Measurements from ENCODE around the gene EP400. TPM values are rescaled to one million over a fixed set of nuclear protein-coding genes. Genes with fewer than 3 reads are reported as not detected.
"Not testable (repeated sequence)": the region's sequence is repeated elsewhere in the genome, so short reads cannot be mapped to it uniquely, and the experiment has no call there.

EP400 gene
- total and polyA plus RNA-seq, 2 of the 8 experiments (the other 6 are each of a cell fraction or from before 2014, with no cell fraction given), result 13.1 to 69.7 TPM

DNA sequence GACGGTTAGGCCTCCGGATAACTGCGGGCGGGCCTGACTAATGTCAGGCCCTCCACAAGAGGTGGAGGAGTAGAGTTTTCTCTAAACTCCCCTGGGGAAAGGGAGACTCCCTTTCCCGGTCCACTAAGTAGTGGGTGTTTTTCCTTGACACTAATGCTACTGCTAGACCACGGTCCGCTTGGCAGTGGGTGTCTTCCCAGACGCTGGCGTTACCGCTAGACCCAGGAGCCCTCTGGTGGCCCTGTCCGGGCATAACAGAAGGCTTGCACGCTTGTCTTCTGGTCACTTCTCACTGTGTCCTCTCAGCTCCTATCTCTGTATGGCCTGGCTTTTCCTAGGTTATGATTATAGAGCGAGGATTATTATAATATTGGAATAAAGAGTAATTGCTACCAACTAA lies 102.0 kb downstream of the EP400 start:
- H3K4me2 ChIP-seq (ENCODE audit: insufficient read depth in 1 of 2, low read depth in 2 of 2, low read length in 2 of 2); H3K4me1 ChIP-seq (replicated peaks in 1 of 4; ENCODE audit: control insufficient read depth in 3 of 4, insufficient read depth in 4 of 4, low read length in 3 of 4); H3K79me1 ChIP-seq (ENCODE audit: low read depth, low read length); POLR2A ChIA-PET (ENCODE audit: partially characterized antibody); H3K4me3 ChIP-seq (ENCODE audit: extremely low read depth in 1 of 4, insufficient read depth in 2 of 4, low read depth in 3 of 4, low read length in 4 of 4); H2BK20ac ChIP-seq (ENCODE audit: low read length); H3K56ac ChIP-seq (replicated peaks; ENCODE audit: insufficient read length, low read depth, low read length); H2BK12ac ChIP-seq (ENCODE audit: low read depth, low read length); H3K27me3 ChIP-seq (replicated peaks in 1 of 4; ENCODE audit: control insufficient read depth in 3 of 4, extremely low read depth in 1 of 4, insufficient read depth in 3 of 4, low read length in 3 of 4); H2BK120ac ChIP-seq (replicated peaks; ENCODE audit: low read depth, low read length); H2AK5ac ChIP-seq (ENCODE audit: low read depth, low read length); H4K5ac ChIP-seq (ENCODE audit: insufficient read length, low read depth, low read length); H2BK15ac ChIP-seq (ENCODE audit: low read length); H3K4ac ChIP-seq (replicated peaks; ENCODE audit: insufficient read length, low read depth, low read length); H3K23me2 ChIP-seq (ENCODE audit: low read depth, low read length); H3K27ac ChIP-seq (ENCODE audit: low read depth, low read length); H3K79me2 ChIP-seq (ENCODE audit: control insufficient read depth in 1 of 2, insufficient read depth in 2 of 2, low read length in 2 of 2); H3K18ac ChIP-seq (ENCODE audit: extremely low read depth, low read length); H3K14ac ChIP-seq (ENCODE audit: insufficient read length); H3K23ac ChIP-seq (ENCODE audit: insufficient read length); H4K20me1 ChIP-seq (replicated peaks in 1 of 2; ENCODE audit: control insufficient read depth in 1 of 2, insufficient read depth in 2 of 2, low read length in 2 of 2); H2AFZ ChIP-seq (ENCODE audit: low read length); H3K9ac ChIP-seq (replicated peaks in 1 of 4; ENCODE audit: extremely low read depth in 1 of 4, low read depth in 3 of 4, low read length in 3 of 4); H2BK5ac ChIP-seq (ENCODE audit: low read depth, low read length); H3K9me3 ChIP-seq (ENCODE audit: insufficient read depth in 2 of 2, low read depth in 1 of 2, low read length in 1 of 2); H4K91ac ChIP-seq (replicated peaks; ENCODE audit: insufficient read length, low read length); H4K8ac ChIP-seq (ENCODE audit: extremely low read depth, insufficient read depth, low read length); FAIRE-seq: not testable (repeated sequence)
- WGBS, 2 experiments (ENCODE audit: extremely low coverage in 1 of 2, insufficient coverage in 1 of 2, insufficient read length in 1 of 2, insufficient replicate concordance in 2 of 2, low coverage in 1 of 2, low lambda C conversion rate in 2 of 2, missing lambda C conversion rate in 1 of 2), result 96% methylated on average over 13 of the region's 13 CpGs; no CpG with 5 or more reads in 1 of the 2 experiments
- CTCF ChIA-PET (ENCODE audit: partially characterized antibody), result interaction anchor here (0.5 to 1.5 kb wide), 8 partner anchors 8 to 577 kb away, joined by 3 to 8 read pairs (median 3); no protein-coding TSS in a partner anchor
- peak in 1 of 2 experiments; percentile 80 for DNase-seq (ENCODE audit: low read depth in 1 of 2, low spot score in 2 of 2)
- TF ChIP-seq RAD21 (IDR thresholded peaks at IDR 0.05 in 1 of 2, conservative IDR thresholded peaks at IDR 0.05 in 1 of 2; ENCODE audit: low read depth in 2 of 2, low read length in 2 of 2), result peak; percentile 51 to 55
- TF ChIP-seq, protein P1, sequence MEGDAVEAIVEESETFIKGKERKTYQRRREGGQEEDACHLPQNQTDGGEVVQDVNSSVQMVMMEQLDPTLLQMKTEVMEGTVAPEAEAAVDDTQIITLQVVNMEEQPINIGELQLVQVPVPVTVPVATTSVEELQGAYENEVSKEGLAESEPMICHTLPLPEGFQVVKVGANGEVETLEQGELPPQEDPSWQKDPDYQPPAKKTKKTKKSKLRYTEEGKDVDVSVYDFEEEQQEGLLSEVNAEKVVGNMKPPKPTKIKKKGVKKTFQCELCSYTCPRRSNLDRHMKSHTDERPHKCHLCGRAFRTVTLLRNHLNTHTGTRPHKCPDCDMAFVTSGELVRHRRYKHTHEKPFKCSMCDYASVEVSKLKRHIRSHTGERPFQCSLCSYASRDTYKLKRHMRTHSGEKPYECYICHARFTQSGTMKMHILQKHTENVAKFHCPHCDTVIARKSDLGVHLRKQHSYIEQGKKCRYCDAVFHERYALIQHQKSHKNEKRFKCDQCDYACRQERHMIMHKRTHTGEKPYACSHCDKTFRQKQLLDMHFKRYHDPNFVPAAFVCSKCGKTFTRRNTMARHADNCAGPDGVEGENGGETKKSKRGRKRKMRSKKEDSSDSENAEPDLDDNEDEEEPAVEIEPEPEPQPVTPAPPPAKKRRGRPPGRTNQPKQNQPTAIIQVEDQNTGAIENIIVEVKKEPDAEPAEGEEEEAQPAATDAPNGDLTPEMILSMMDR (IDR thresholded peaks at IDR 0.05; ENCODE audit: control extremely low read depth in 1 of 3, insufficient read depth in 1 of 3, low read depth in 1 of 3, low read length in 3 of 3), result peak; percentile 34 to 65 (median 56)
- H3K36me3 ChIP-seq (ENCODE audit: control insufficient read depth in 2 of 4, insufficient read depth in 4 of 4, low read length in 3 of 4), result peaks cover 24 to 58% (median 47%) of the 10 kb centered on the region in 4 experiments

Measured in H1 (cell line).